Left colon (tissue), 2 donors: ENCODE results near the gene C4BPA. TPM values are rescaled to one million over a fixed set of nuclear protein-coding genes. Genes with fewer than 3 reads are reported as not detected.

Experiments used
- ATAC-seq: fragments of 200-7000 bp; cut with Tn5 transposase; one replicate; pipeline ENCODE4 v1.9.1; 2020; ENCODE audit warnings: mild to moderate bottlenecking, moderate library complexity
- DNase-seq, 2 donors: peaks; one replicate each; pipeline ENCODE4 v3.0.0-alpha.2; 2020
- intact Hi-C, 2 donors: fragments of 100-400 bp; cut with DNase I in 1 of 2; cut with micrococcal nuclease in 1 of 2; formaldehyde crosslinking; loops; one replicate each; pipeline versions ENCODE4 v1.11.2 to v1.14.0; 2022; cut with DNase I, micrococcal nuclease
- total RNA-seq, 2 donors: library from RNA; stranded (reverse); fragmentation: NEBNext Ultra II Directional; extraction: Animal tissue kit (Norgen Biotek cat#: 25700); gene quantifications; one replicate each; pipeline ENCODE4 v1.2.1, GENCODE V29; 2021
- donor health status: DM: no; HTN: no; CAD: no.
- donor health status: DM: yes; HTN: yes; CAD: no.

Gene C4BPA
- total RNA-seq, 2 donors from 2014 or later: 3.4 to 4.5 TPM

- intact Hi-C loops: no loop called here
These were observed 29.9 kb upstream of the C4BPA start for GRCh38 chr1:207073906-207074820.

GRCh38 chr1:207076181-207076955, 27.7 kb upstream of the C4BPA start:
- DNase-seq (no peak), ATAC-seq (peak; percentile 26)
- intact Hi-C loops: no loop called here

More at GRCh38 chr1:207073906-207074820, 29.9 kb upstream of the C4BPA start:
- ATAC-seq (no peak), DNase-seq (no peak)

- DNase-seq (no peak), ATAC-seq (peak; percentile 3)
- intact Hi-C loops: no loop called here
These were observed 27.0 kb upstream of the C4BPA start for GRCh38 chr1:207077012-207077411.

GRCh38 chr1:207077470-207078377, 26.3 kb upstream of the C4BPA start:
- intact Hi-C loops: no loop called here
- DNase-seq: peak in 1 of 2 donors; percentile 52
- peak; percentile 86 for ATAC-seq

- no peak for DNase-seq
- ATAC-seq: no peak
- intact Hi-C loops: no loop called here
These were observed 25.4 kb upstream of the C4BPA start for GRCh38 chr1:207078578-207079132.

GRCh38 chr1:207079706-207080241, 24.3 kb upstream of the C4BPA start:
- no peak for DNase-seq
- no peak for ATAC-seq
- intact Hi-C loops: no loop called here

GRCh38 chr1:207081088-207081487, 22.9 kb upstream of the C4BPA start:
- ATAC-seq (no peak), DNase-seq (no peak)
- intact Hi-C loops: no loop called here

GRCh38 chr1:207081806-207082205, 22.2 kb upstream of the C4BPA start:
- DNase-seq (no peak), ATAC-seq (no peak)
- intact Hi-C loops: no loop called here

GRCh38 chr1:207084232-207084631, 19.8 kb upstream of the C4BPA start:
- DNase-seq (no peak), ATAC-seq (no peak)
- intact Hi-C loops: no loop called here

GRCh38 chr1:207084701-207085180, 19.3 kb upstream of the C4BPA start:
- ATAC-seq (peak; percentile 45), DNase-seq (no peak)
- intact Hi-C loops: no loop called here

- DNase-seq (no peak), ATAC-seq (no peak)
- intact Hi-C loops: no loop called here
These were observed 18.1 kb upstream of the C4BPA start for GRCh38 chr1:207085887-207086286.

- intact Hi-C loops: no loop called here
- no peak for DNase-seq
- ATAC-seq: no peak
These were observed 15.9 kb upstream of the C4BPA start for GRCh38 chr1:207088161-207088560.

- peak; percentile 96 for ATAC-seq
- intact Hi-C loops: no loop called here
These were observed 15.1 kb upstream of the C4BPA start, which contains the start of gene C4BPB for GRCh38 chr1:207088701-207089626. Gene C4BPB (plus strand): TSS chr1:207088860. CDS start chr1:207089532, 672 bp downstream.

GRCh38 chr1:207089627-207090355, 14.2 kb upstream of the C4BPA start:
- intact Hi-C loops: no loop called here
- DNase-seq (no peak), ATAC-seq (no peak)

More at GRCh38 chr1:207088701-207089626, 15.1 kb upstream of the C4BPA start, which contains the start of gene C4BPB:
- peak; percentile 37 to 77 for DNase-seq

GRCh38 chr1:207091200-207091908, 12.7 kb upstream of the C4BPA start:
- DNase-seq: no peak
- intact Hi-C loops: no loop called here
- no peak for ATAC-seq

- peak; percentile 26 for ATAC-seq
- no peak for DNase-seq
- intact Hi-C loops: no loop called here
These were observed 10.1 kb upstream of the C4BPA start for GRCh38 chr1:207093944-207094343.
